Heart left ventricle (tissue), 16 donors: ENCODE data around the gene RGL1. TPM values are rescaled to one million over a fixed set of nuclear protein-coding genes. Genes with fewer than 3 reads are reported as not detected.
A peak's percentile ranks its signal among the peaks of the same experiment; 100 is the strongest.
"Not testable (repeated sequence)": the region's sequence is repeated elsewhere in the genome, so short reads cannot be mapped to it uniquely, and the experiment has no call there.

Experiments
- ATAC-seq, 4 donors: fragments of 200-7000 bp; cut with Tn5 transposase; one replicate each; pipeline ENCODE4 v1.9.1; 2020 to 2022; ENCODE audit warnings: moderate library complexity in 4 of 4, mild to moderate bottlenecking in 3 of 4, moderate number of reproducible peaks in 1 of 4
- DNase-seq, 5 donors: peaks; one replicate each; pipeline ENCODE4 v3.0.0-alpha.2; 2020
- H3K27ac ChIP-seq, 12 donors: fragments of 200-600 bp; sonication (generic) in 4 of 12; one replicate each; pipeline versions ENCODE4 v1.5.0 to v1.8.0; 2016 to 2022; ENCODE audit warnings: mild to moderate bottlenecking in 2 of 12
- H3K27me3 ChIP-seq, 9 donors: fragments of 200-600 bp; sonication (generic) in 2 of 9; one replicate each; pipeline versions ENCODE4 v1.5.1 to v1.8.0; 2016 to 2022; ENCODE audit warnings: mild to moderate bottlenecking in 3 of 9
- H3K36me3 ChIP-seq, 9 donors: fragments of 200-600 bp; sonication (generic) in 2 of 9; one replicate each; pipeline versions ENCODE4 v1.5.0 to v1.8.0; 2018 to 2022; ENCODE audit warnings: mild to moderate bottlenecking in 2 of 9
- H3K4me1 ChIP-seq, 12 donors: fragments of 200-600 bp; sonication (generic) in 4 of 12; one replicate each; pipeline versions ENCODE4 v1.5.0 to v1.8.0; 2016 to 2022; ENCODE audit warnings: mild to moderate bottlenecking in 3 of 12
- H3K4me3 ChIP-seq, 12 donors: fragments of 200-600 bp; sonication (generic) in 4 of 12; one replicate each; pipeline versions ENCODE4 v1.5.0 to v1.8.0; 2017 to 2022; ENCODE audit warnings: mild to moderate bottlenecking in 9 of 12, moderate library complexity in 4 of 12
- H3K9me3 ChIP-seq, 12 donors: fragments of 200-600 bp; sonication (generic) in 4 of 12; one replicate each; pipeline versions ENCODE4 v1.5.0 to v1.8.0; 2016 to 2022; ENCODE audit warnings: mild to moderate bottlenecking in 1 of 12
- POLR2A ChIP-seq, 2 donors: fragments of 450-650 bp; IDR thresholded peaks; one replicate each; pipeline ENCODE4 v1.6.1; 2017; ENCODE audit warnings: antibody characterized with exemption in 2 of 2, mild to moderate bottlenecking in 2 of 2, moderate library complexity in 2 of 2
- WGBS, 4 donors: extraction: QIAGEN DNeasy Blood & Tissue Kit in 2 of 4; methylation state at CpG; one replicate each; pipeline versions ENCODE4 v1.1.5 to v1.1.7; 2013 to 2018; 5-methylcytosine and 5-hydroxymethylcytosine counted together
- intact Hi-C, 10 donors: fragments of 100-400 bp; cut with DNase I; formaldehyde crosslinking; loops; one replicate each; pipeline versions ENCODE4 v1.11.1 to v1.14.2; 2022
- polyA plus RNA-seq, 2 donors: library from polyadenylated mRNA; stranded (reverse); fragments of 200-250 nt; gene quantifications; one replicate each; pipeline ENCODE4 v1.2.3, GENCODE V29; 2013
- total RNA-seq, 9 donors: library from RNA; depleted of rRNA in 2 of 9; stranded (reverse); fragments of >200 nt in 2 of 9; fragmentation: NEBNext Ultra II Directional in 3 of 9; extraction: Animal tissue kit (Norgen Biotek cat#: 25700) in 3 of 9; gene quantifications; one replicate each; pipeline versions ENCODE4 v1.1.0 to v1.2.4, GENCODE V29; 2016 to 2023
- TF ChIP-seq, protein P1 (sequence below), 12 donors: fragments of 200-600 bp; sonication (generic) in 4 of 12; IDR thresholded peaks; one replicate each; pipeline versions ENCODE4 v1.5.0 to v1.8.0; 2018 to 2022; ENCODE audit warnings: antibody characterized with exemption in 12 of 12, mild to moderate bottlenecking in 5 of 12
- donor health status: ischemic (EF 13 %, LVEDD 7.1; RV severe dilation, severe dysfunction).
- donor health status: healthy with polysubstance abuse.
- donor health status: DM: no; HTN: yes; CAD: no.
- donor health status: DM: no; HTN: no; CAD: no.
- donor health status: ischemic (EF 25% LVEDD 6.9; RV normal size, moderate dysfunction).
- donor health status: ischemic (EF 25% LVEDD 5.7; RV mildly dilated, moderate dysfunction).
- donor health status: healthy.
- donor health status: DM: yes; HTN: yes; CAD: no.
- donor health status: ischemic (EF 35%, LVEDD 5.7; RV mildly dilated, moderate dysfunction).
- donor health status: nonischemic (EF 11% LVEDD 7.7; RV severe dilation, severe dysfunction).
- donor health status: DM: yes; HTN: yes; CAD: no.
- donor health status: PGD.
- donor health status: ischemic (EF 29% LVEDD 5.4; RV normal size, mild dysfunction).
- donor health status: nonischemic (EF 23%, LVEDD 6.1; RV moderate dilation, normal function).

The RGL1 gene
- total and polyA plus RNA-seq, 11 donors = 5.6 to 50.6 (median 15.5) TPM

DNA sequence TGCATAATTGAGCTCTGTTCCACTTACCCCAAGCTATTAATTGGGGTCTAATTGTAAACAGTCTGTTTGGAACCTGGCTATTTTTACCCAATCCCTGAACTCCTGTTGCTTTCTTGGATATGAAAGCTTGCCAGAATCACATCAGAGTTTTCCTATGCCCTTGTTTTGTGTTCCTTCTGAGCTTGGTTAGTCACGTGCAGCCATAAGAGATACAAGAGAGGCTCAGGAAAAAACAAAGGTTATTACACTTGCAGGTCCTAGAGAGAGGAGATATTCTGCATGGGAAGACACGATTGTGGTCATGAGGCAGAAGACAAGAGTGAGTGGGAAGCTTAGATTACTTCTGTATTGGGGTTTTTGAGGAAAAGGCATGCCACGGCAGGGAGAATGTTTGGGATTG, 46.0 kb upstream of the RGL1 start:
- Histone ChIP-seq H3K4me3 (no peak overlapping the region), H3K36me3 (no peaks in the 10 kb centered on the region), H3K27me3 (no peaks in the 10 kb centered on the region), H3K4me1 (peaks cover 0 to 28% (median 7%) of the 10 kb centered on the region in 12 donors), H3K9me3 (peaks cover 0 to 22% (median 3%) of the 10 kb centered on the region in 12 donors), H3K27ac (peak overlapping the region in 3 of 12 donors; percentile 22 to 28 (median 27))
- no peak for TF ChIP-seq POLR2A (IDR thresholded peaks at IDR 0.05)
- ATAC-seq = peak; percentile 69 to 74 (median 70)
- DNase-seq = no peak
- 56 to 66% (median 63%) methylated on average over 3 of the region's 3 CpGs for WGBS, 4 donors
- intact Hi-C loops = no loop called here

DNA sequence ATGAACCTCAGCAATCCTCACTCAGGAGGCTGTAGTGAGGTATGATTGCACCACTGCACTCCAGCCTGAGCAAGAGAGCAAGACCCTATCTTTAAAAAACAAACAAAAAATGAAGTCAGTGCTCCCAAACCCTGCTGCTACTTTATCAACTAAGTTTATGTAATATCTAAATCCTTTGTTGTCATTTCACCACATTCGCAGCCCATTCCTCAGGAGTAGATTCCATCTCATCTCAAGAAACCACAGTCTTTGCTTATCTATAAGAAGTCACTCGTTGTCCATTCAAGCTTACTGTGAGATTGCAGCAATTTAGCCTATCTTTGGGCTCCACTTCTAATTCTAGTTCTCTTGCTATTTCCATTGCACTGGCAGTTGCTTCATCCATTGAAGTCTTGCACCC, 44.3 kb upstream of the RGL1 start:
- DNase-seq (no peak), ATAC-seq (no peak)
- 62 to 72% (median 66%) methylated on average over 2 of the region's 2 CpGs for WGBS, 4 donors
- no peaks in the 10 kb centered on the region for H3K36me3 ChIP-seq
- H3K27me3 ChIP-seq = no peaks in the 10 kb centered on the region
- intact Hi-C loops = no loop called here
- peaks cover 0 to 28% (median 7%) of the 10 kb centered on the region in 12 donors for H3K4me1 ChIP-seq
- no peak overlapping the region for H3K27ac ChIP-seq
- H3K4me3 ChIP-seq = no peak overlapping the region
- peaks cover 0 to 32% (median 6%) of the 10 kb centered on the region in 12 donors for H3K9me3 ChIP-seq
- no peak for TF ChIP-seq POLR2A (IDR thresholded peaks at IDR 0.05)
- TF ChIP-seq, protein P1, sequence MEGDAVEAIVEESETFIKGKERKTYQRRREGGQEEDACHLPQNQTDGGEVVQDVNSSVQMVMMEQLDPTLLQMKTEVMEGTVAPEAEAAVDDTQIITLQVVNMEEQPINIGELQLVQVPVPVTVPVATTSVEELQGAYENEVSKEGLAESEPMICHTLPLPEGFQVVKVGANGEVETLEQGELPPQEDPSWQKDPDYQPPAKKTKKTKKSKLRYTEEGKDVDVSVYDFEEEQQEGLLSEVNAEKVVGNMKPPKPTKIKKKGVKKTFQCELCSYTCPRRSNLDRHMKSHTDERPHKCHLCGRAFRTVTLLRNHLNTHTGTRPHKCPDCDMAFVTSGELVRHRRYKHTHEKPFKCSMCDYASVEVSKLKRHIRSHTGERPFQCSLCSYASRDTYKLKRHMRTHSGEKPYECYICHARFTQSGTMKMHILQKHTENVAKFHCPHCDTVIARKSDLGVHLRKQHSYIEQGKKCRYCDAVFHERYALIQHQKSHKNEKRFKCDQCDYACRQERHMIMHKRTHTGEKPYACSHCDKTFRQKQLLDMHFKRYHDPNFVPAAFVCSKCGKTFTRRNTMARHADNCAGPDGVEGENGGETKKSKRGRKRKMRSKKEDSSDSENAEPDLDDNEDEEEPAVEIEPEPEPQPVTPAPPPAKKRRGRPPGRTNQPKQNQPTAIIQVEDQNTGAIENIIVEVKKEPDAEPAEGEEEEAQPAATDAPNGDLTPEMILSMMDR (IDR thresholded peaks at IDR 0.05) = no peak

DNA sequence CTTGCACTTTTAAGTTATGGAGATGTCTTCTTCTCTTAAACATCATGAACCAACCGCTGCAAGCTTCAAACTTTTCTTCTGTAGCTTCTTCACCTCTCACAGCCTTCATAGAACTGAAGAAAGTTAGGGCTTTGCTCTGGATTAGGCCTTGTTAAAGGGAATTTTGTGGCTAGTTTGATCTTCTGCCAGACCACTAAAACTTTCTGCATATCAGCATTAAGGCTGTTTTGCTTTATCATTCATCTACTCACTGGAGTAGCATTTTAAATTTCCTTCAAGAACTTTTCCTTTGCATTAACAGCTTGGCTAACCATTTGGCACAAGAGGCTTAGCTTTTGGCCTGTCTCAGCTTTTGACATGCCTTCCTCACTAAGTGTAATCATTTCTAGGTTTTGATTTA, 43.0 kb upstream of the RGL1 start:
- Histone ChIP-seq H3K27me3 (no peaks in the 10 kb centered on the region), H3K4me1 (peaks cover 0 to 21% (median 4%) of the 10 kb centered on the region in 12 donors), H3K36me3 (no peaks in the 10 kb centered on the region), H3K9me3 (peaks cover 0 to 32% (median 6%) of the 10 kb centered on the region in 12 donors), H3K4me3 (no peak overlapping the region), H3K27ac (no peak overlapping the region)
- TF ChIP-seq, protein P1 (IDR thresholded peaks at IDR 0.05) = no peak
- no peak for TF ChIP-seq POLR2A (IDR thresholded peaks at IDR 0.05)
- intact Hi-C loops = no loop called here
- no peak for ATAC-seq
- WGBS, 4 donors = 93 to 100% (median 97%) methylated on average over 1 of the region's 1 CpG
- DNase-seq = no peak

DNA sequence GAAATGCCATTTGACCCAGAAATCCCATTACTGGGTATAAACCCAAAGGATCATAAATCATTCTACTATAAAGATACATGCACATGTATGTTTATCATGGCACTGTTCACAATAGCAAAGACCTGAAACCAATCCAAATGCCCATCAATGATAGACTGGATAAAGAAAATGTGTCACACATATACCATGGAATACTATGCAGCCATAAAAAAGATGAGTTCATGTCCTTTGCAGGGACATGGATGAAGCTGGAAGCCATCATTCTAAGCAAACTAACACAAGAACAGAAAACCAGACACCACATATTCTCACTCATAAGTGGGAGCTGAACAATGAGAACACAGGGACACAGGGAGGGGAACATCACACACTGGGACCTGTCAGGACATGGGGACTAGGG, 42.1 kb upstream of the RGL1 start:
- ATAC-seq, H3K36me3 ChIP-seq, H3K27ac ChIP-seq, H3K4me3 ChIP-seq, DNase-seq, H3K27me3 ChIP-seq, intact Hi-C loops: not testable (repeated sequence)
- H3K4me1 ChIP-seq = peaks cover 0 to 13% (median 0%) of the 10 kb centered on the region in 12 donors
- H3K9me3 ChIP-seq = peaks cover 0 to 32% (median 6%) of the 10 kb centered on the region in 12 donors

DNA sequence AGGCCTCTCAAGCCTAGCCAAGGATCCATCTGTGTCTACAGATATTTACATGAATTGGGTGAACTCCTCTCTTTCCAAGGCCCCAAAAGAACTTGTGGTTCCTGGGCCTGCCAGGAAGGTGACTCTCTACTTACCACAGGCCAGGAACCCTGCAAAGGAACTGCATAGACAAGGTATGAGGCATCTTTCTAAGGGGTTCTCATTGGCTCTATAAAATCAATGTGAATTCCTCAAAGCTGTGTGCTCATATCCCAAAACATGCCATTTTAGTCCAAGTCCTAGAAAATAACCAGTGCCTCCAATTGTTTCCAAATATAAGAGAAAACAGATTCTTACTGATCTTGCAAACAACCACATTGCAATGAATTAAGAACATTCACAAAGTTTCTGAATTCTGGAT, 39.9 kb upstream of the RGL1 start:
- TF ChIP-seq POLR2A (IDR thresholded peaks at IDR 0.05) = no peak
- ATAC-seq (no peak), DNase-seq (no peak)
- intact Hi-C loops = no loop called here
- H3K9me3 ChIP-seq = peaks cover 0 to 38% (median 6%) of the 10 kb centered on the region in 12 donors
- H3K27me3 ChIP-seq = no peaks in the 10 kb centered on the region
- H3K27ac ChIP-seq = no peak overlapping the region
- H3K36me3 ChIP-seq = no peaks in the 10 kb centered on the region
- no peak overlapping the region for H3K4me3 ChIP-seq
- H3K4me1 ChIP-seq = no peaks in the 10 kb centered on the region
